ENCODE results near the gene NFIB.

DNA sequence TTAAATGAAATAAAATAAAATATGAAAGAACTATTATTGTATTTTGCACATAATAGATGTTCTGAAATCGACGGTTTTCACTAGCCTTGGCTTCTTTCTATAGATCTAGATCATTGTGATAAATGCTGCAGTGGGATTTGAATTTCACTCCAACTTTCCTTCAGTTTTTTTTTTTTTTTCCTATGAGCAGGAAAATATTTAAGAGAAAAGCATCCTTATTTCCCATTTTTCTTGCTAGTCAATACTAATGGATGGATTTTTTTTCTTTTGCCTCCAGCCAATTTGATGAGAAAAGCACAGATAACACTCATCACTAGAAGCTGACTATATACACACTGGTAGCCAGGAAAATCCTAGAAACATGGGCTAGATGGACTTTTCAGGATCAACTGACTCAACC, 249.0 kb downstream of the NFIB start:
- TF ChIP-seq EZH2 (IDR thresholded peaks at IDR 0.05; ENCODE audit: low read depth): no peak
- TF ChIP-seq, protein P1, sequence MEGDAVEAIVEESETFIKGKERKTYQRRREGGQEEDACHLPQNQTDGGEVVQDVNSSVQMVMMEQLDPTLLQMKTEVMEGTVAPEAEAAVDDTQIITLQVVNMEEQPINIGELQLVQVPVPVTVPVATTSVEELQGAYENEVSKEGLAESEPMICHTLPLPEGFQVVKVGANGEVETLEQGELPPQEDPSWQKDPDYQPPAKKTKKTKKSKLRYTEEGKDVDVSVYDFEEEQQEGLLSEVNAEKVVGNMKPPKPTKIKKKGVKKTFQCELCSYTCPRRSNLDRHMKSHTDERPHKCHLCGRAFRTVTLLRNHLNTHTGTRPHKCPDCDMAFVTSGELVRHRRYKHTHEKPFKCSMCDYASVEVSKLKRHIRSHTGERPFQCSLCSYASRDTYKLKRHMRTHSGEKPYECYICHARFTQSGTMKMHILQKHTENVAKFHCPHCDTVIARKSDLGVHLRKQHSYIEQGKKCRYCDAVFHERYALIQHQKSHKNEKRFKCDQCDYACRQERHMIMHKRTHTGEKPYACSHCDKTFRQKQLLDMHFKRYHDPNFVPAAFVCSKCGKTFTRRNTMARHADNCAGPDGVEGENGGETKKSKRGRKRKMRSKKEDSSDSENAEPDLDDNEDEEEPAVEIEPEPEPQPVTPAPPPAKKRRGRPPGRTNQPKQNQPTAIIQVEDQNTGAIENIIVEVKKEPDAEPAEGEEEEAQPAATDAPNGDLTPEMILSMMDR (conservative IDR thresholded peaks at IDR 0.05): no peak

Measured in PC-9 (cell line).